Smooth muscle cell (in vitro differentiated cells): Measurements from ENCODE around the gene TENT4A. TPM values are rescaled to one million over a fixed set of nuclear protein-coding genes. Genes with fewer than 3 reads are reported as not detected.

Source experiments
- DNase-seq: peaks from one replicate; lab custom pipeline; 2025; ENCODE audit not compliant: unreplicated experiment; lab: John Stamatoyannopoulos, UW
- H2AFZ ChIP-seq: fragments of 200-600 bp; sonication (generic); 2 replicates; pipeline ENCODE4 v1.6.0; 2016; ENCODE audit warnings: antibody characterized with exemption, low read depth, mild to moderate bottlenecking
- H3F3A ChIP-seq: fragments of 200-600 bp; sonication (generic); 2 replicates; pipeline ENCODE4 v1.6.0; 2017; ENCODE audit warnings: antibody characterized with exemption, low read depth
- H3K27ac ChIP-seq: fragments of 200-600 bp; sonication (generic); 2 replicates; pipeline ENCODE4 v1.5.1; 2016; ENCODE audit warnings: low read depth, mild to moderate bottlenecking
- H3K27me3 ChIP-seq: fragments of 200-600 bp; sonication (generic); 2 replicates; pipeline ENCODE4 v1.6.1; 2016; ENCODE audit warnings: low read depth, mild to moderate bottlenecking
- H3K36me3 ChIP-seq: fragments of 200-600 bp; sonication (generic); 2 replicates; pipeline ENCODE4 v1.5.1; 2016; ENCODE audit warnings: low read depth
- H3K4me1 ChIP-seq: fragments of 200-600 bp; sonication (generic); 2 replicates; pipeline ENCODE4 v1.5.1; 2016; ENCODE audit warnings: low read depth
- H3K4me2 ChIP-seq: fragments of 200-600 bp; sonication (generic); 2 replicates; pipeline ENCODE4 v1.6.0; 2016; ENCODE audit warnings: mild to moderate bottlenecking
- H3K4me3 ChIP-seq: fragments of 200-600 bp; sonication (generic); 2 replicates; pipeline ENCODE4 v1.5.1; 2016; ENCODE audit warnings: mild to moderate bottlenecking
- H3K79me2 ChIP-seq: fragments of 200-600 bp; sonication (generic); 2 replicates; pipeline ENCODE4 v1.6.0; 2016; ENCODE audit warnings: low read depth, mild to moderate bottlenecking
- H3K9ac ChIP-seq: fragments of 200-600 bp; sonication (generic); 2 replicates; pipeline ENCODE4 v1.6.0; 2016; ENCODE audit warnings: low read depth
- H3K9me3 ChIP-seq: fragments of 200-600 bp; sonication (generic); replicated peaks from 2 replicates; pipeline ENCODE4 v1.5.1; 2016; ENCODE audit warnings: low read depth
- H4K20me1 ChIP-seq: fragments of 200-600 bp; sonication (generic); 2 replicates; pipeline ENCODE4 v1.6.0; 2016; ENCODE audit warnings: low read depth
- WGBS: methylation state at CpG from one replicate; pipeline ENCODE4 v1.1.7; 2016; ENCODE audit warnings: low lambda C conversion rate; 5-methylcytosine and 5-hydroxymethylcytosine counted together
- polyA plus RNA-seq: library from polyadenylated mRNA; unstranded; fragments of >200 nt; fragmentation: Nextera tagmentation; extraction: Ambion mirVana; gene quantifications from 2 replicates; pipeline ENCODE4 v1.2.1, GENCODE V29; 2016
- total RNA-seq: library from RNA; depleted of rRNA; stranded (reverse); fragments of >200 nt; gene quantifications from 2 replicates; pipeline ENCODE4 v1.2.3, GENCODE V29; 2014
- TF ChIP-seq, protein P1 (sequence below): fragments of 200-600 bp; sonication (generic); IDR thresholded peaks from 2 replicates; pipeline ENCODE4 v1.5.1; 2017; ENCODE audit warnings: borderline replicate concordance, mild to moderate bottlenecking, antibody characterized with exemption; ENCODE audit not compliant: insufficient read depth, poor library complexity, severe bottlenecking

TENT4A gene
- total and polyA plus RNA-seq, 2 experiments from 2014 or later: 10.0 to 16.2 TPM

GRCh38 chr5:6718718-6719117 lies 5.5 kb downstream of the TENT4A start:
- Histone ChIP-seq H3K9ac (no peak overlapping the region), H3K79me2 (peaks cover 95% of the 10 kb centered on the region), H3K4me3 (no peak overlapping the region), H2AFZ (no peak overlapping the region), H3K4me1 (peaks cover 32% of the 10 kb centered on the region), H3K36me3 (no peaks in the 10 kb centered on the region), H3F3A (peaks cover 4% of the 10 kb centered on the region), H4K20me1 (peaks cover 94% of the 10 kb centered on the region), H3K4me2 (no peak overlapping the region), H3K9me3 (no peaks in the 10 kb centered on the region), H3K27ac (no peak overlapping the region), H3K27me3 (no peaks in the 10 kb centered on the region)
- WGBS: 80% methylated on average over 5 of the region's 5 CpGs
- TF ChIP-seq, protein P1, sequence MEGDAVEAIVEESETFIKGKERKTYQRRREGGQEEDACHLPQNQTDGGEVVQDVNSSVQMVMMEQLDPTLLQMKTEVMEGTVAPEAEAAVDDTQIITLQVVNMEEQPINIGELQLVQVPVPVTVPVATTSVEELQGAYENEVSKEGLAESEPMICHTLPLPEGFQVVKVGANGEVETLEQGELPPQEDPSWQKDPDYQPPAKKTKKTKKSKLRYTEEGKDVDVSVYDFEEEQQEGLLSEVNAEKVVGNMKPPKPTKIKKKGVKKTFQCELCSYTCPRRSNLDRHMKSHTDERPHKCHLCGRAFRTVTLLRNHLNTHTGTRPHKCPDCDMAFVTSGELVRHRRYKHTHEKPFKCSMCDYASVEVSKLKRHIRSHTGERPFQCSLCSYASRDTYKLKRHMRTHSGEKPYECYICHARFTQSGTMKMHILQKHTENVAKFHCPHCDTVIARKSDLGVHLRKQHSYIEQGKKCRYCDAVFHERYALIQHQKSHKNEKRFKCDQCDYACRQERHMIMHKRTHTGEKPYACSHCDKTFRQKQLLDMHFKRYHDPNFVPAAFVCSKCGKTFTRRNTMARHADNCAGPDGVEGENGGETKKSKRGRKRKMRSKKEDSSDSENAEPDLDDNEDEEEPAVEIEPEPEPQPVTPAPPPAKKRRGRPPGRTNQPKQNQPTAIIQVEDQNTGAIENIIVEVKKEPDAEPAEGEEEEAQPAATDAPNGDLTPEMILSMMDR: no peak
- DNase-seq: no peak

DNA sequence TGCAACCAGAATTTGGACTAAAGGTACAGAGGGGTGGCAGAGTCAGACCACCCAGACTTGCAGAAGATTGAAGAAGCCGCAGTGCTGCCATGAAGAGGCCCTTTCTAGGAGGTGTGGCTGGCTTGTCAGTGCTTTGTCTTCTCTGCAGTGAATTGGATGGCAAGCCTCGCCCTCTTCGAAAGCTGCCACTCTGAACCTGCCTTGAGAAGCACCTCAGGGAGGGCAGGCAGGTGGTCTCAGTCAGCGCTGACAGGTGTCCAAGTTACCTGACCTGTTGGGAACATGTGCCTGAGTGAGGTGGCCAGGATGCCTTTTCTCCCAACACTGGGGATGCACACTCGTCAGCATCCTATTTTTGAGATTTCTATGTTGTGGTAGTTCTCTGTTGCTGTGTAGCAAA lies 6.2 kb downstream of the TENT4A start:
- no peak overlapping the region for H3K27ac ChIP-seq
- no peak overlapping the region for H3K9ac ChIP-seq
- H3K9me3 ChIP-seq: no peaks in the 10 kb centered on the region
- TF ChIP-seq, protein P1: no peak
- H2AFZ ChIP-seq: no peak overlapping the region
- H3K4me2 ChIP-seq: no peak overlapping the region
- H3K4me1 ChIP-seq: peaks cover 32% of the 10 kb centered on the region
- no peaks in the 10 kb centered on the region for H3K27me3 ChIP-seq
- H4K20me1 ChIP-seq: peaks cover 100% of the 10 kb centered on the region
- 94% methylated on average over 5 of the region's 5 CpGs for WGBS
- peaks cover 4% of the 10 kb centered on the region for H3F3A ChIP-seq
- no peak for DNase-seq
- H3K79me2 ChIP-seq: peaks cover 100% of the 10 kb centered on the region
- H3K4me3 ChIP-seq: no peak overlapping the region
- H3K36me3 ChIP-seq: no peaks in the 10 kb centered on the region

GRCh38 chr5:6719896-6720560 lies 6.8 kb downstream of the TENT4A start:
- H3K36me3 ChIP-seq: no peaks in the 10 kb centered on the region
- TF ChIP-seq, protein P1: no peak
- H3K27me3 ChIP-seq: no peaks in the 10 kb centered on the region
- H4K20me1 ChIP-seq: peaks cover 100% of the 10 kb centered on the region
- no peak overlapping the region for H3K9ac ChIP-seq
- H3K9me3 ChIP-seq: no peaks in the 10 kb centered on the region
- H3K4me3 ChIP-seq: no peak overlapping the region
- WGBS: 87% methylated on average over 5 of the region's 5 CpGs
- H2AFZ ChIP-seq: no peak overlapping the region
- no peak for DNase-seq
- peaks cover 27% of the 10 kb centered on the region for H3K4me1 ChIP-seq
- no peak overlapping the region for H3K4me2 ChIP-seq
- H3K79me2 ChIP-seq: peaks cover 100% of the 10 kb centered on the region
- no peak overlapping the region for H3K27ac ChIP-seq
- H3F3A ChIP-seq: peaks cover 4% of the 10 kb centered on the region

DNA sequence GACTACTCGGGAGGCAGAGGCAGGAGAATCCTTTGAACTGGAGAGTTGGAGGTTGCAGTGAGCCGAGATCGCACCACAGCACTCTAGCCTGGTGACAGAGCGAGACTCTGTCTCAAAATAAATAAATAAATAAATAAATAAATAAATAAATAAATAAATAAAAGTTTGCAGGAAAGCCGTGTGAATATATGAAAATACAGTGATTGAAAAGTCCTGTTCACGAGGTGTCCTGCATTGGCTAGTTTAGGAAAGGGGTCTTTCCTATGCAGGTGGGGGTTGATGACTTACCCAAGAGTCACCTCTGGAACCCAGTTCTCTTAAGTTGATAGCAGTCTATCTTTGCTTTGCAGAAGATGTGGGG lies 7.3 kb downstream of the TENT4A start:
- Histone ChIP-seq H3K9ac (no peak overlapping the region), H4K20me1 (peaks cover 100% of the 10 kb centered on the region), H3F3A (peaks cover 4% of the 10 kb centered on the region), H3K4me2 (no peak overlapping the region), H3K27me3 (no peaks in the 10 kb centered on the region), H2AFZ (no peak overlapping the region), H3K79me2 (peaks cover 100% of the 10 kb centered on the region), H3K36me3 (no peaks in the 10 kb centered on the region), H3K27ac (no peak overlapping the region), H3K9me3 (no peaks in the 10 kb centered on the region), H3K4me1 (peaks cover 22% of the 10 kb centered on the region), H3K4me3 (no peak overlapping the region)
- no peak for DNase-seq
- TF ChIP-seq, protein P1: no peak
- WGBS: 95% methylated on average over 6 of the region's 6 CpGs
